ENCODE measurements around the gene SHROOM2.
A peak's percentile ranks its signal among the peaks of the same experiment; 100 is the strongest.

SHROOM2 gene

GRCh38 chrX:9897761-9898161 lies 111.5 kb downstream of the SHROOM2 start:
- no peak for DNase-seq (ENCODE audit: low read depth)

GRCh38 chrX:9899640-9900111 lies 113.4 kb downstream of the SHROOM2 start:
- no peak for DNase-seq (ENCODE audit: low read depth)

DNA sequence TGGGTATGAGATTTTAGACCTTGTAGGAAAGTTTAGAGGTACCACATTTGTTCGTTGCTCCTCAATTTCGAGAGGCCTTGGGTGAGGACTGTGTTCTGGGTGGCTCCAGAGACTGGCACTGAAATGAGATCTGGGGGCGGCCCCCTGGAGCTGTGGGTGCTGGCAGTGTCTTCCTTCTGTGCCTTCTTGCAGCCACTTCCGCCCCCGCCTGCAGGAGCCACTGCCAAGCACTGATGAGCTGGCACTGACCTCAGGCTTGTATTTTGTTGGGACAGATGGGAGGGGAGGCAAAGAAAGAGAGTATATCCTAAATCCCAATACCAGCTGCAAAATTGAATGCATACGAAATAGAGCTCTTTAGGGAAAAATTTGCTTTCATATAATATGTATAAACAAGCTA lies 116.4 kb downstream of the SHROOM2 start:
- DNase-seq (ENCODE audit: low read depth), result no peak

DNA sequence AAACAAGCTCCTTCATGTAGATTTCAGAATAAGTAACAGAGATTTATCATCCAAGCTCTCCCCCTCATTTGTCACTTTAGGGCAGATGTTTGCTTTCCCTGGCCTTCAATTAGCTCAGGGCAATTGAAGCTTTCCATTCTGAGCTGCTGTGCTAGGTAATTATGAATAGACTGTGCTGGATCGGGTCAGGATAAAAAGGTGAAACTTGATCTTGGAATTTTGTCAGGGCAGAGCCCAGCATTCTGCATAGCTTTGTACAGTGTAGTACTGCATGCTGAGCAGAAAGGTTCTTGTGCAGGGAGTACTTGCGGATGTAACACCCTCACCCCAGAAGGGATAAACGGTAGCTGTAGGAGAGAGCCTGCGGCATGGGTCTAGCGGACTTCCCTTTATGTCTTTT lies 116.9 kb downstream of the SHROOM2 start:
- DNase-seq (ENCODE audit: low read depth), result no peak

GRCh38 chrX:9905288-9905687 lies 119.1 kb downstream of the SHROOM2 start:
- DNase-seq (ENCODE audit: low read depth), result no peak

DNA sequence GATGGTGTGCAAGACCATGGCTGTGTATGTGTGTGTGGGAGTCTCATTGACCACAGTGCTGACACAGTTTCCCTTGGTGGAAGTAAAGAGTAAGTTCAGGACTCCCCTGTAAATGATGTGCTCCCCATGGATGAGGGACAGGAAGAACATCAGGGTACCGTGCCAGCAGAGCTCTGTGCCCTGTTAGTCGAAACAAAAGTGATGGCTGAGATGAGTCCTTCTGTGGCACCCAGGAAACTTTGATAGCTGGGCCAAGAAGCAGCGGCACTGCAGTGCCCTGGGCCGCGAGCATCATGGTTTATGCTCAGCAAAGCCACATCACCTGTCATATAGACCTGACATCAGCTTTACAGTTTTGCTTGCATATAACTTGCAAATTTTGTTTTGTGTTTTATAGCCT lies 119.5 kb downstream of the SHROOM2 start:
- DNase-seq (ENCODE audit: low read depth), result no peak

DNA sequence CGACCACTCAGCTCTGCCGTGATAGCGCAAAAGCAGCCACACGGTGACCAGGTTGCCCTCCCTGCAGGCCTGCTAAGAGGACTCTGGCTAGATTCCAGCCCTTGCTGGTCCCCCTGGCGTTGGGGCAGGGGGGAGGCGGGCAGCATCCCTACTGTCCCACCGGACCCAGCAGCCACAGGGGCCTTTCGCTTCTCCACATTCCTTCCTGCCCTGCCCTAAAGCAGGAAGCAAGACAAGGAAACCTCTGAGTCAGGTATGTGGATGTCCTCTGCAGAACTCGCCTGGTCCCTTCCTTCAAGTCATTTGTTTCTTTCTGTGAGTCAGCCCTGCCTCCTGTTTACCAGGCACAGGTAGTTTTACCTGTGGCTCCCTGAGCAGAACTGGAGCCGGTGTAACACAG lies 120.7 kb downstream of the SHROOM2 start:
- DNase-seq (ENCODE audit: low read depth), result no peak

DNA sequence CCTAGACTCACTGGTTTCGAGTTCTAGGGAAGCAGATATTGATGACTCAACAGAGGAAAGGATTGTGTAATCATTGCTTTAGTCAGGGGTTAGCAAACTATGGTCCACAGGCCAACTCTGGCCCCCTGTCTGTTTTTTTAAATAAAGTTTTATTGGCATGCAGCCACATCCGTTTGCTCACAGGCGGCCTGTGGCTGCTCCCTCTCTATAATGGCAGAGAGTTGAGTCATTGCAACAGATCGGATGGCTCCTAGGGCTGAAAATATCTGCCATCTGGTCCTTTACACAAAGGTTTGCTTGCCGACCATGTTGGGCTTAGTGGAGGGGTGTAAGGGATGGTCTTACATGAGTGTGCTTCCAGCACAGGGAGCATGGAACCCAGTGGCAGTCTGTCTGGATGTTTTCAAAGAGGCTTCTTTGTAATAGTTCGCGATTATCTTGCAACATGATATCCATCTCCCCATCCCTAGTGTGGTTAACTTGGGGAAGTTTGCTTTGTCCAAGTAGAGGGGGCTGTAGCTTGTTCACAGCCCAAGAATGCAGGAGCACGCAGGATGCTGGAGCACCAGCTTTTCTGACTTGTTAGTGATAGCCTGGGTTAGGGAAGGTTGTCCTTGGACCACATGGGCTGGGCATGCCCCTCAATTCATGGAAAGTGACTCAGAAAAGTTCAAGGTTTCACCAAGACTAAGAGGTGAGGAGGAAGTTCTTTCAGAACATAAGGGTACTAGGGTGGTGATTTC lies 121.6 kb downstream of the SHROOM2 start:
- no peak for DNase-seq (ENCODE audit: low read depth)

GRCh38 chrX:9909254-9909653 lies 123.0 kb downstream of the SHROOM2 start:
- DNase-seq (ENCODE audit: low read depth), result no peak

DNA sequence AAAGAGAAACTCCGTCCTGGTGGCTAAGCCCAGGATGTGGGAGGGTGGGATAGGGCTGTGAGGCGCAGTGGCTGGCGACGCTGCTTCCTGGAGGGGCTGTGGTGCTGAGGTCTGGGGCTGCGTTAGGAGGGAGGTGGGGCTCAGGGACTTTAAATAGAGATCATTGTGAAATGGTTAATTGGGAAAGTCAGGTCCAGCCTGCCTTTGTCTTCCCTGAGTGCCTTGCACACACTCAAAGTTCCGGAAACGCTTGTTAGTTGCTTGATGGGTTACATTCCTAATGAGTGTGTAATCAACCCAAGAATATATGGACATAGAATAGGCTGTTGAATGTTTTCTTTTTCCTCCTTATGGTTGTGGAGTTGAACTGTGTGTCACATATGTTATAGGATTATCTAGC lies 125.3 kb downstream of the SHROOM2 start:
- no peak for DNase-seq (ENCODE audit: low read depth)

- DNase-seq (ENCODE audit: low read depth), result no peak
These were observed 126.3 kb downstream of the SHROOM2 start for GRCh38 chrX:9912351-9913145.

DNA sequence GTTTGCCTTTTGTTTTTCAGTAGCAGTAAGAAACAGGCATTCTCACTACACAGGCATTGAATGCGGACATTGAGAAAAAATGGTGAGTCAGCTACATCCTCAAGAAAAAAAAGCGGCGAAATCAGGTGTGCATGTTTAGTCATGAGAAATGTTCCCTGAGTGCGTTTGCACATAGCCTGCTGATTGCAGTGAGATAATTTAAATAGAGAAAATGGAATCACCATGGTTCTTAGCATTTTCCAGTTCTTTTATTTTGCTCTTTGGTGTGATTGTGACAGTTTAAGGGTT lies 126.9 kb downstream of the SHROOM2 start:
- no peak for DNase-seq (ENCODE audit: low read depth)

DNA sequence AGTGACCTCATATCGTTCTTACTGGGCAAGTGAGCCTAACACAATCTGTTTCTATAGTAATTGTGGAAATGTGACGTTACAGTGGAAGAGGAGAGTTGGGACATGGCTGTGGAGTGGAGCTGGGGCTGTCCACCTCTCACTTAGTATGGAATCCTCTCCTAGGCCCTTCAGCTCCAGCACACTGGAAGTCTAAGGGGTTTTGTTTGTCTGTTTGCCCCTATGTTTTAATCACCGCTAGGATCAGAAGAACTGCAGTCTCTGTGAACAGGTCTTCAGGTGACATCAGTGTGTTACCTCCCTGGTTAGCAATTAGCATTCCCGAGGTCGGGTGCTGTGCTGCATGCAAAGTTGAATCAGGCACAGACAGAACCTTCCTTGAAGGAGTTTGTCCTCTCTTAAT lies 131.6 kb downstream of the SHROOM2 start:
- DNase-seq (ENCODE audit: low read depth), result no peak

DNA sequence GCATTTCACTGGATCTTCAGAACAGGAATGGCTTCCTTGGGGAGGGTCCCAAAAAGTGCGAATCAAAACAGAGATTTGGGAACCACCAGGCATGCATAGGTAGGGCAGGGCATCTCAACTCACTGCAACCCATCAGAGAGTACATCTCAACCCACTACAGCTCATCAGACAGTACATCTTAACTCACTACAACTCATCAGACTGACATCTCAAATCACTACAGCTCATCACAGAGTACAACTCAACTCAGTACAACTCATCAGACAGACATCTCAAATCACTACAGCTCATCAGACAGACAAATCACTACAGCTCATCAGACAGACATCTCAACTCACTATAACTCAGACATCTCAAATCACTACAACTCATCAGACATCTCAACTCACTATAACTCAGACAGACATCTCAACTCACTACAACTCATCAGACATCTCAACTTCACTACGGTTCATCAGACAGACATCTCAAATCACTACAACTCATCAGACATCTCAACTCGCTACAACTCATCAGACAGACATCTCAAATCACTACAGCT lies 133.5 kb downstream of the SHROOM2 start:
- no peak for DNase-seq (ENCODE audit: low read depth)

DNA sequence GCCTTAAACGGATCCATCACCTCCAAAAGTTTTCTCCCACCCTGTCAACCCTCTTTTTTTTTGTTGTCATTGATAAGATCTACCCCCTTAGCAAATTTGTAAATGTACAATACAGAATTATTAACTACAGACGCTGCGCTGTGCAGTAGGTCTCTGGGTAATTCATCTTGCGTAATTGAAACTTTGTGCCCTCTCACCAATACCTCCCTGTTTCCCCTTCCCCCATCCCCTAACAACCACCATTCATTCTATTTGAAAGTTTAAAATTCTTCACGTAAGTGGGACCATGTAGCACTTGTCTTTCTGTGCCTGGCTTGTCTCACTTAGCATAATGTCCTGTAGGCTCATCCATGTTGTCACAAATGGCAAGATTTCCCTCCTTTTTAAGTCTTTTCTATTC lies 135.2 kb downstream of the SHROOM2 start:
- DNase-seq (ENCODE audit: low read depth), result no peak

GRCh38 chrX:9923357-9923756 lies 137.1 kb downstream of the SHROOM2 start:
- no peak for DNase-seq (ENCODE audit: low read depth)

DNA sequence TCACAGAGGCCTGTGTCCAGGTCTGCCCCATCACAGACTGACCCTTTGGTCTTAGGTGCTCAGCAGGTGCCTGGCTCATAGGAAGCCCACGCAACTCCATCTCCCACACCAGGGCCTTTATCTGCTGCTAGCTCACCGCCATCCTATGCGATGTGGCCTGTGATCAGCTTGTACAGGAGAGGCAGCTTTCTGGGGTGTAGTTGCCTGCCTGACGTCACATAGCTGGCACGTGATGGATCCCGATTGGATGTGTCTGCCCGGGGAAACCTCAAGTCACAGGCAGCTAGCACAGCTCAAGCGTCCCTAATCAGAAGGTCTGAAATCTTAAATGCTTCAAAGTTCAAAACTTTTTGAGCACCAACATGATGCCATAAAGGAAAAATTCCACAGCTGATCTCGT lies 139.8 kb downstream of the SHROOM2 start:
- DNase-seq (ENCODE audit: low read depth), result no peak

- DNase-seq (ENCODE audit: low read depth), result no peak
These were observed 141.7 kb downstream of the SHROOM2 start for GRCh38 chrX:9927698-9928482.

- no peak for DNase-seq (ENCODE audit: low read depth)
These were observed 149.2 kb downstream of the SHROOM2 start for GRCh38 chrX:9935436-9935835.

DNA sequence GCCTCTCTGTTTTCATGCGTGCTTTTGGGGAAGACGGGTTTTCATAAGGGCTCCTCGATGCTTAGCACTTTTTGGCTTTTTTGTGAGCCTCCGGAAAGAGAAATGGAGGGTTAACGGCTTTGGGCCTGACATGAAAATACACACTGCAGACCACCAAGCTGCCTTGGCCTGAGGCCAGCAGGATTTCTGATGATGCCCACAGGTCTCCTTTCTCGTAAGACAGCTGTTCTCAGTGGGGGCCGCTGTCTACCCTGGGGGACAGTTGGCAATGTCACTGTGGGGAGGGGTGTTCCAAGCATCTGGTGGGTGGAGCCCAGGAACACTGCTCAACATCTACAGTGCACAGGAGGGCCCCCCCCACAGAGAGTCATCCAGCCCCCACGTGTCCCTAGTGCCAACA lies 151.5 kb downstream of the SHROOM2 start:
- DNase-seq (ENCODE audit: low read depth), result no peak

GRCh38 chrX:9938516-9938915 lies 152.3 kb downstream of the SHROOM2 start:
- no peak for DNase-seq (ENCODE audit: low read depth)

DNA sequence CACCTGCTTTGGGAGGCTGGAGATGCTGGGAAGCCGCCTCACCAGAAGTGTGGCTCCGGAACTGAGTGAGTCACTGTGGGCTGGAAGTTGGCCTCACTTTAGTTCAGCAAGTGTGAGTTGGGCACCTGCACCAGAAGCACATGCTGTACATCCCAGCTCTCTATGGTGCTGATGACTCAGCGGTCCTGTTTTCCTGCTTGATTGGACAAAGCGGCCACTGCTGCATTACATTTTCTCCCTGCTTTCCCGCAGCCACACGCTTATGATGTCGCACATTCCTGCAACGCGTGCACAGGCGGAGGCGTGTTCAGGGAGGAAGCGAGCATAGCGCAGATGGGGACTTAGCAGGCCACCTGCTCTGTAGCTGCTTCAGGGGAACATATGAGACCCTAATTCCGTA lies 154.2 kb downstream of the SHROOM2 start:
- no peak for DNase-seq (ENCODE audit: low read depth)

- DNase-seq (ENCODE audit: low read depth), result peak; percentile 7
These were observed 155.9 kb downstream of the SHROOM2 start for GRCh38 chrX:9942086-9942485.
